ENCODE measurements around the gene UTP14A.
"Not testable (repeated sequence)": the region's sequence is repeated elsewhere in the genome, so short reads cannot be mapped to it uniquely, and the experiment has no call there.

Gene UTP14A

GRCh38 chrX:129905787-129906580 lies at the start of gene UTP14A:
Gene UTP14A (plus strand): TSS chrX:129906164. CDS start chrX:129906211, 47 bp downstream.
- DNase-seq = peak; percentile 90

GRCh38 chrX:129859134-129859533 lies 46.8 kb upstream of the UTP14A start:
- not testable (repeated sequence) for DNase-seq

- DNase-seq = not testable (repeated sequence)
These were observed 39.6 kb upstream of the UTP14A start for GRCh38 chrX:129866321-129866720.

- DNase-seq = no peak
These were observed 33.4 kb upstream of the UTP14A start for GRCh38 chrX:129872524-129872923.

GRCh38 chrX:129875669-129876068 lies 30.3 kb upstream of the UTP14A start:
- DNase-seq = no peak

GRCh38 chrX:129876771-129877305 lies 29.1 kb upstream of the UTP14A start:
- no peak for DNase-seq

- DNase-seq = no peak
These were observed 28.6 kb upstream of the UTP14A start for GRCh38 chrX:129877401-129877800.

GRCh38 chrX:129900054-129900453 lies 5.9 kb upstream of the UTP14A start:
- DNase-seq = no peak

- no peak for DNase-seq
These were observed 2.7 kb downstream of the UTP14A start for GRCh38 chrX:129908636-129909035.

GRCh38 chrX:129925305-129926092 lies 19.5 kb downstream of the UTP14A start:
- peak; percentile 78 for DNase-seq

- DNase-seq = no peak
These were observed 25.0 kb downstream of the UTP14A start for GRCh38 chrX:129930941-129931410.

GRCh38 chrX:129931411-129932015 lies 25.5 kb downstream of the UTP14A start:
- peak; percentile 76 for DNase-seq

GRCh38 chrX:129932016-129932820 lies 26.3 kb downstream of the UTP14A start:
- DNase-seq = peak; percentile 78

- DNase-seq = no peak
These were observed 26.9 kb downstream of the UTP14A start for GRCh38 chrX:129932821-129933321.

- DNase-seq = no peak
These were observed 27.7 kb downstream of the UTP14A start for GRCh38 chrX:129933700-129934099.

GRCh38 chrX:129934461-129934860 lies 28.5 kb downstream of the UTP14A start:
- no peak for DNase-seq

- no peak for DNase-seq
These were observed 29.0 kb downstream of the UTP14A start for GRCh38 chrX:129934952-129935351.

- DNase-seq = no peak
These were observed 32.1 kb downstream of the UTP14A start for GRCh38 chrX:129938081-129938480.

GRCh38 chrX:129939986-129940385 lies 34.0 kb downstream of the UTP14A start:
- no peak for DNase-seq

- DNase-seq = no peak
These were observed 34.8 kb downstream of the UTP14A start for GRCh38 chrX:129940721-129941120.

- DNase-seq = no peak
These were observed 39.2 kb downstream of the UTP14A start for GRCh38 chrX:129945131-129945530.

GRCh38 chrX:129953334-129953648 lies 47.3 kb downstream of the UTP14A start:
- no peak for DNase-seq
